Gastrocnemius medialis (tissue), 4 donors: ENCODE measurements around the gene MAP3K12.
A peak's percentile ranks its signal among the peaks of the same experiment; 100 is the strongest.

Experiments used
- CTCF ChIP-seq, 5 experiments: fragments of 450-650 bp in 3 of 5; fragments of 200-600 bp in 2 of 5; sonication (generic) in 2 of 5; IDR thresholded peaks in 4 of 5; conservative IDR thresholded peaks in 1 of 5; 1 replicate in 4 of 5; 2 replicates in 1 of 5; pipeline ENCODE4 v1.5.1; 2016 to 2019; ENCODE audit warnings: antibody characterized with exemption in 5 of 5, mild to moderate bottlenecking in 3 of 5, moderate library complexity in 3 of 5
- POLR2A ChIP-seq, 2 donors: fragments of 450-650 bp; IDR thresholded peaks; one replicate each; pipeline ENCODE4 v1.6.1; 2017; ENCODE audit warnings: antibody characterized with exemption in 2 of 2, mild to moderate bottlenecking in 2 of 2, moderate library complexity in 2 of 2

DNA sequence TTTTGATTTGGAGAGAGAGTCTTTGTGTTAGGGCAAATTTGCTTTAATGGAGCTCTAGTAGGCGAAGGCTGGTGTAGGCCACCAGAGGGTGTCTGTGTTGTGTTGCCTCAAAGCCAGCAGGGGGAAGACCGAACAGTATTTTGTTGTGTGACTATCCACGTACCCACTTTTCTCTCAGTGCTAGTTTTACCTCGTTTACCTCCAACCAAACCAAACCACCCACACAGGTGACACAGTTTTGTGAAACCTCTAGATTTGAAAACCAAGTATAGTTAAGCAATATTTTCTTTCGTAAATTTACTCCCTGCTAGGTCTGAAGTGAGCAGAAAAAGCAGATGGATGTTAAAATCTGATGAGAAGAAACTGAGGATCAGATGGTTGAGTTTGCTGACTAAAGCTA is 44.3 kb upstream of the MAP3K12 start:
- TF ChIP-seq CTCF (IDR thresholded peaks at IDR 0.05 in 4 of 5, conservative IDR thresholded peaks at IDR 0.05 in 1 of 5) (peak; percentile 77 to 90 (median 79)), POLR2A (IDR thresholded peaks at IDR 0.05) (no peak)
